T-helper 1 cell (primary cell): Measurements from ENCODE around the gene FAU.

Experiments used
- DNase-seq, 5 donors: peaks; one replicate each; pipeline ENCODE4 v3.0.0-alpha.2; 2012 to 2020

Gene FAU

GRCh38 chr11:65135633-65136145 is 13.8 kb upstream of the FAU start:
- no peak for DNase-seq

GRCh38 chr11:65134952-65135632 is 13.2 kb upstream of the FAU start:
- DNase-seq = peak; percentile 69 to 94 (median 79)

GRCh38 chr11:65134240-65134951 is 12.5 kb upstream of the FAU start, which contains the start of gene SYVN1:
SYVN1 (minus strand) TSS chr11:65134519; CDS start chr11:65133601, 918 bp downstream.
- DNase-seq = peak; percentile 81 to 91 (median 85)

- no peak for DNase-seq
Measured at GRCh38 chr11:65133724-65134123, 11.8 kb upstream of the FAU start.

GRCh38 chr11:65132988-65133700 is 11.2 kb upstream of the FAU start:
- DNase-seq = peak in 3 of 5 donors; percentile 38 to 43 (median 41)

GRCh38 chr11:65132238-65132987 is 10.5 kb upstream of the FAU start:
- no peak for DNase-seq

GRCh38 chr11:65131895-65132237 is 9.9 kb upstream of the FAU start:
- DNase-seq = no peak

- DNase-seq = no peak
Measured at GRCh38 chr11:65131417-65131776, 9.5 kb upstream of the FAU start.

GRCh38 chr11:65130631-65131416 is 8.9 kb upstream of the FAU start:
- DNase-seq = no peak

- no peak for DNase-seq
Measured at GRCh38 chr11:65129649-65130441, 7.9 kb upstream of the FAU start.

- no peak for DNase-seq
Measured at GRCh38 chr11:65128182-65129145, 6.5 kb upstream of the FAU start.

GRCh38 chr11:65127473-65128181 is 5.7 kb upstream of the FAU start:
- no peak for DNase-seq

GRCh38 chr11:65126624-65127274 is 4.8 kb upstream of the FAU start:
- no peak for DNase-seq

GRCh38 chr11:65125197-65126056 is 3.5 kb upstream of the FAU start:
- no peak for DNase-seq

- DNase-seq = no peak
Measured at GRCh38 chr11:65124480-65125196, 2.7 kb upstream of the FAU start.

- DNase-seq = peak in 1 of 5 donors; percentile 36
Measured at GRCh38 chr11:65121447-65121864, 478 bp downstream of the FAU start.

- DNase-seq = no peak
Measured at GRCh38 chr11:65120831-65121230, 1.1 kb downstream of the FAU start.
